NB4 (cell line): ENCODE results near the gene NHS.

ENCODE experiments used
- DNase-seq: peaks from one replicate; pipeline ENCODE4 v3.0.0; 2010; ENCODE audit warnings: low read depth
- H3K4me3 ChIP-seq: one replicate; pipeline ENCODE4 v1.5.1; 2011; ENCODE audit warnings: mild to moderate bottlenecking, low read depth, low read length, moderate library complexity
- MYC ChIP-seq: IDR thresholded peaks from 2 replicates; pipeline ENCODE4 v1.6.1; 2011; ENCODE audit warnings: low read depth, low read length
- POLR2A ChIP-seq: IDR thresholded peaks from 2 replicates; pipeline ENCODE4 v1.6.1; 2011; ENCODE audit warnings: mild to moderate bottlenecking; ENCODE audit not compliant: insufficient read length; ENCODE audit errors: extremely low read depth
- TF ChIP-seq, protein P1 (sequence below): IDR thresholded peaks from one replicate; pipeline ENCODE4 v1.5.1; 2012; ENCODE audit warnings: low read depth, low read length
- TF ChIP-seq, protein P2 (sequence below): IDR thresholded peaks from 2 replicates; pipeline ENCODE4 v1.6.1; 2011; ENCODE audit warnings: low read depth, low read length

NHS gene

GRCh38 chrX:17656556-17656955, 281.6 kb downstream of the NHS start:
- H3K4me3 ChIP-seq = no peak overlapping the region
- no peak for TF ChIP-seq POLR2A
- TF ChIP-seq MYC = no peak
- TF ChIP-seq, protein P1, sequence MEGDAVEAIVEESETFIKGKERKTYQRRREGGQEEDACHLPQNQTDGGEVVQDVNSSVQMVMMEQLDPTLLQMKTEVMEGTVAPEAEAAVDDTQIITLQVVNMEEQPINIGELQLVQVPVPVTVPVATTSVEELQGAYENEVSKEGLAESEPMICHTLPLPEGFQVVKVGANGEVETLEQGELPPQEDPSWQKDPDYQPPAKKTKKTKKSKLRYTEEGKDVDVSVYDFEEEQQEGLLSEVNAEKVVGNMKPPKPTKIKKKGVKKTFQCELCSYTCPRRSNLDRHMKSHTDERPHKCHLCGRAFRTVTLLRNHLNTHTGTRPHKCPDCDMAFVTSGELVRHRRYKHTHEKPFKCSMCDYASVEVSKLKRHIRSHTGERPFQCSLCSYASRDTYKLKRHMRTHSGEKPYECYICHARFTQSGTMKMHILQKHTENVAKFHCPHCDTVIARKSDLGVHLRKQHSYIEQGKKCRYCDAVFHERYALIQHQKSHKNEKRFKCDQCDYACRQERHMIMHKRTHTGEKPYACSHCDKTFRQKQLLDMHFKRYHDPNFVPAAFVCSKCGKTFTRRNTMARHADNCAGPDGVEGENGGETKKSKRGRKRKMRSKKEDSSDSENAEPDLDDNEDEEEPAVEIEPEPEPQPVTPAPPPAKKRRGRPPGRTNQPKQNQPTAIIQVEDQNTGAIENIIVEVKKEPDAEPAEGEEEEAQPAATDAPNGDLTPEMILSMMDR = no peak
- TF ChIP-seq, protein P2, sequence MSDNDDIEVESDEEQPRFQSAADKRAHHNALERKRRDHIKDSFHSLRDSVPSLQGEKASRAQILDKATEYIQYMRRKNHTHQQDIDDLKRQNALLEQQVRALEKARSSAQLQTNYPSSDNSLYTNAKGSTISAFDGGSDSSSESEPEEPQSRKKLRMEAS = no peak
- no peak for DNase-seq

- no peak overlapping the region for H3K4me3 ChIP-seq
- TF ChIP-seq POLR2A (no peak), MYC (no peak)
- TF ChIP-seq, protein P1 = no peak
- TF ChIP-seq, protein P2 = no peak
- no peak for DNase-seq
Measured at GRCh38 chrX:17662391-17662790, 287.4 kb downstream of the NHS start.

DNA sequence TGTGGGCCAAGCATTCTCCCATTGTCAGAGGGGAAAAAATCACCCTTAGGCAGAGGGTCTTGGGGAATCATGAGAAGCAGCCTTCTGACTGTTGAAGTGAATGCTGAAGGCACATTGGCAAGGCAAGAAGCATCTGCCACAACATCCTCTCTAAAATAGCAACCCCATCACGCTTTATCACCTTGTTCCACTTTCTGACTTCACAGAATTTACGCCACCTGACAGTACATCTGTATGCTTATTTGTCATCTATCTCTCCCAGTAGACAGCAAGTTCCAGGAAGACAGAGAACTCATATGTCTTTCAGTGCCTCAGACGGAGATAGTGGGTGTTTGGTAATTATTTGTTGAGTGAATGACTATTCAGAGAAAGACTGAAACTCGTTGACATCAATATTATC, 293.9 kb downstream of the NHS start:
- no peak for DNase-seq
- H3K4me3 ChIP-seq = no peak overlapping the region

DNA sequence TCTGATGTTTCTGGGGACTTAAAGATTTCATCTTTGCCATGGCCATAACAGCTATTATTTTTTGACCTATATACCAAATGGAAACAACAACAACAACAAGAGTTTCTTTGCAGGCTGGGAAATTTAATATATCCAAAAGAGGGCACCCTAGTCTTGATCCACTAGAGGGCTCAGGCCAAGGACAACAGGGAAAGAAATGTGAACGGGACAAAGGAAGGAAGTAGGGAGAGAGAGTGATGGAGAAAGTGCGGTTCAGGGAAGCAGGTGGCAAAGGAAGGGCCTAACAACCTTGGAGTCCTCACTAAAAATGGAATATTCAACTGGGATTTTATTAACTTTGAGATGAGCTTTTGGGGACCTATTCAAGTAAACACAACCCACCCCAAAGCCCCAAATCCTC, 294.5 kb downstream of the NHS start:
- TF ChIP-seq, protein P1 = no peak
- H3K4me3 ChIP-seq = no peak overlapping the region
- no peak for DNase-seq

More for the DNA sequence above, 293.9 kb downstream of the NHS start:
- TF ChIP-seq, protein P2 = no peak

GRCh38 chrX:17669891-17670290, 294.9 kb downstream of the NHS start:
- no peak for DNase-seq
- no peak overlapping the region for H3K4me3 ChIP-seq
- TF ChIP-seq MYC = no peak
- TF ChIP-seq, protein P1 = no peak
- TF ChIP-seq, protein P2 = no peak
- no peak for TF ChIP-seq POLR2A

GRCh38 chrX:17670874-17671273, 295.9 kb downstream of the NHS start:
- no peak for DNase-seq
- TF ChIP-seq, protein P2 = no peak
- TF ChIP-seq POLR2A = no peak
- TF ChIP-seq MYC = no peak
- TF ChIP-seq, protein P1 = no peak
- no peak overlapping the region for H3K4me3 ChIP-seq
